Lower leg skin (tissue), 4 donors: ENCODE data around the gene CNOT1. TPM values are rescaled to one million over a fixed set of nuclear protein-coding genes. Genes with fewer than 3 reads are reported as not detected.

ENCODE experiments used
- DNase-seq, 2 donors: peaks; one replicate each; pipeline ENCODE4 v3.0.0-alpha.2; 2019; ENCODE audit warnings: low spot score in 2 of 2
- H3K4me3 ChIP-seq: fragments of 200-600 bp; sonication (generic); 2 replicates; pipeline ENCODE4 v1.5.1; 2017; ENCODE audit warnings: mild to moderate bottlenecking, low read depth; ENCODE audit not compliant: poor library complexity, severe bottlenecking
- CTCF ChIP-seq, 3 donors: fragments of 450-650 bp; IDR thresholded peaks; one replicate each; pipeline ENCODE4 v1.5.1; 2016; ENCODE audit warnings: antibody characterized with exemption in 3 of 3, mild to moderate bottlenecking in 3 of 3, moderate library complexity in 2 of 3
- POLR2A ChIP-seq, 2 donors: fragments of 450-650 bp; IDR thresholded peaks; one replicate each; pipeline ENCODE4 v1.6.1; 2016 to 2017; ENCODE audit warnings: antibody characterized with exemption in 2 of 2, mild to moderate bottlenecking in 1 of 2, moderate library complexity in 1 of 2
- WGBS, 2 donors: methylation state at CpG; one replicate each; pipeline ENCODE4 v1.1.5; 2018; 5-methylcytosine and 5-hydroxymethylcytosine counted together
- intact Hi-C: fragments of 100-400 bp; cut with DNase I; formaldehyde crosslinking; loops from one replicate; pipeline ENCODE4 v1.15.0; 2023; ENCODE audit warnings: low total_unique reads
- total RNA-seq, 4 donors: library from RNA; depleted of rRNA; stranded (reverse); fragments of >200 nt; gene quantifications; one replicate each; pipeline ENCODE4 v1.1.0, GENCODE V29; 2016

Gene CNOT1
- total RNA-seq, 4 donors from 2014 or later: 80.1 to 118 (median 102) TPM

DNA sequence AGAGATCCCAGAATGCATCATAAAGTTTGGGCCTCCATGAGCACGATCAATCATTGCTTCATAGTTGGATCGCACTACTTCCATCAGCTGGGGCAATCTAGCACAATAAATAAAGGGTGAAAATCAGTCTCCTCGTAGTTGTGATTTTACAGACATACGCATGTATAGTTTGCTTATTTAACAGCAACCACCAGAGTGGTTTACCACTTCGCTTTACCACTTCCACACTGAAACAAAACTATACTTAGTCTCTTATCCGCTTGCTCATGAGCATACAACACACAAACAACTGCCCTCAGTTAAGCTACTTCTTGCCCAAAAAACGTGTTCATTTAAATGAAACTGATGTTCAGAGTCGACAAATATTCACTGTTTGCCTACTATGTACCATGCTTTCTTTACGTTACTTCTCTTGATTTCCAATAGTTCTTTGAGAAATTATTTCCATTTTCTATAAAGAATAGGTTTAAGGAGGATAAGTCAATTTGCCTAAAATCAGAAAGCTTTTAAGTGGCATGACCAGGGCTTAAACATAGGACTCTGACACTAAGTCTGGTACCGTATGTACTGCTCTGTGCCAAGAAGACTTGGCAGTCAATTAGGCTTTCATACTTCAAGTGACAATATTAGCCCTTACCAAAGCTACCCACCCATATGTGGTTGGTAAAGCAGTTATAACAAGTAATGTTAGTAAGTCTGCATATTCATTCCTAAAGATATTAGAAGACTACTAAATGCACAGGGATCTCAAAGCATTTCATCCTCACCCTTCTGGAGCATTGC lies 92.3 kb downstream of the CNOT1 start:
- TF ChIP-seq POLR2A (IDR thresholded peaks at IDR 0.05): no peak
- TF ChIP-seq CTCF (IDR thresholded peaks at IDR 0.05): no peak
- intact Hi-C loops: no loop called here
- 87 to 92% methylated on average over 10 of the region's 10 CpGs for WGBS, 2 donors
- DNase-seq: no peak
- H3K4me3 ChIP-seq: no peak overlapping the region

GRCh38 chr16:58536278-58536677 lies 93.3 kb downstream of the CNOT1 start:
- no peak for TF ChIP-seq CTCF (IDR thresholded peaks at IDR 0.05)
- no peak for TF ChIP-seq POLR2A (IDR thresholded peaks at IDR 0.05)
- no peak for DNase-seq
- intact Hi-C loops: no loop called here
- H3K4me3 ChIP-seq: no peak overlapping the region
- WGBS, 2 donors: 86 to 91% methylated on average over 5 of the region's 5 CpGs

DNA sequence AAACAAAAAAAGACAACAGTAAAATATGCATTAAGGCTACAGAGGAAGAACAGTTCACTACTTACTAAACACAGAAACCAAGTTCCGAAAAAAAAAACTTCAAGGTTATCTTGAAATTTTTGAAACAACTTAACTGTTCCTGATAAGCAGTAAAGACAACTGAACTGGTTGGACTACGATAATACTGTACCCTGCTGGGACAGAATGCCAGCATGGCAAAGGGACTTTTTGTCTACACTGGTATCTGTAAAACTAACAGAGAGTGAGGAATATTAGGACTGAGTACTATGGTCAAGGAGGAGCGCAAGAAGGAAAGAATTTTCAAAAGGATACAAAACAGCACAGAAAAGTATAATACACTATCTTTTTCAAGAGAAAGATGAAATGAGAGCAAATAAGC lies 94.5 kb downstream of the CNOT1 start:
- 94 to 97% methylated on average over 3 of the region's 3 CpGs for WGBS, 2 donors
- intact Hi-C loops: no loop called here

GRCh38 chr16:58533751-58534470 lies 95.7 kb downstream of the CNOT1 start:
- no peak for DNase-seq
- 93 to 94% methylated on average over 14 of the region's 14 CpGs for WGBS, 2 donors
- intact Hi-C loops: no loop called here
- TF ChIP-seq CTCF (IDR thresholded peaks at IDR 0.05) (no peak), POLR2A (IDR thresholded peaks at IDR 0.05) (no peak)
- no peak overlapping the region for H3K4me3 ChIP-seq

More for the DNA sequence above, 94.5 kb downstream of the CNOT1 start:
- no peak for DNase-seq
- no peak overlapping the region for H3K4me3 ChIP-seq
- TF ChIP-seq CTCF (IDR thresholded peaks at IDR 0.05): no peak
- TF ChIP-seq POLR2A (IDR thresholded peaks at IDR 0.05): no peak

- no peak for DNase-seq
- H3K4me3 ChIP-seq: no peak overlapping the region
- no peak for TF ChIP-seq POLR2A (IDR thresholded peaks at IDR 0.05)
- no peak for TF ChIP-seq CTCF (IDR thresholded peaks at IDR 0.05)
- WGBS, 2 donors: 85 to 88% methylated on average over 3 of the region's 3 CpGs
- intact Hi-C loops: no loop called here
Observed at GRCh38 chr16:58532414-58532813, 97.2 kb downstream of the CNOT1 start.
